ENCODE results near the gene SRGAP3.

- TF ChIP-seq EZH2 (IDR thresholded peaks at IDR 0.05; ENCODE audit: borderline replicate concordance) (no peak), EZH2phosphoT487 (IDR thresholded peaks at IDR 0.05; ENCODE audit: low read depth, severe bottlenecking, unreplicated experiment) (no peak)
- TF ChIP-seq, protein P1, sequence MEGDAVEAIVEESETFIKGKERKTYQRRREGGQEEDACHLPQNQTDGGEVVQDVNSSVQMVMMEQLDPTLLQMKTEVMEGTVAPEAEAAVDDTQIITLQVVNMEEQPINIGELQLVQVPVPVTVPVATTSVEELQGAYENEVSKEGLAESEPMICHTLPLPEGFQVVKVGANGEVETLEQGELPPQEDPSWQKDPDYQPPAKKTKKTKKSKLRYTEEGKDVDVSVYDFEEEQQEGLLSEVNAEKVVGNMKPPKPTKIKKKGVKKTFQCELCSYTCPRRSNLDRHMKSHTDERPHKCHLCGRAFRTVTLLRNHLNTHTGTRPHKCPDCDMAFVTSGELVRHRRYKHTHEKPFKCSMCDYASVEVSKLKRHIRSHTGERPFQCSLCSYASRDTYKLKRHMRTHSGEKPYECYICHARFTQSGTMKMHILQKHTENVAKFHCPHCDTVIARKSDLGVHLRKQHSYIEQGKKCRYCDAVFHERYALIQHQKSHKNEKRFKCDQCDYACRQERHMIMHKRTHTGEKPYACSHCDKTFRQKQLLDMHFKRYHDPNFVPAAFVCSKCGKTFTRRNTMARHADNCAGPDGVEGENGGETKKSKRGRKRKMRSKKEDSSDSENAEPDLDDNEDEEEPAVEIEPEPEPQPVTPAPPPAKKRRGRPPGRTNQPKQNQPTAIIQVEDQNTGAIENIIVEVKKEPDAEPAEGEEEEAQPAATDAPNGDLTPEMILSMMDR (IDR thresholded peaks at IDR 0.05; ENCODE audit: poor library complexity): no peak
Measured at GRCh38 chr3:8981296-8981695, 268.1 kb downstream of the SRGAP3 start.

Data from hepatocyte (in vitro differentiated cells).